ENCODE data around the gene DELE1. TPM values are rescaled to one million over a fixed set of nuclear protein-coding genes. Genes with fewer than 3 reads are reported as not detected.
A peak's percentile ranks its signal among the peaks of the same experiment; 100 is the strongest.

Gene DELE1
- total and polyA plus RNA-seq, 4 donors: 23.2 to 49.0 (median 40.3) TPM

DNA sequence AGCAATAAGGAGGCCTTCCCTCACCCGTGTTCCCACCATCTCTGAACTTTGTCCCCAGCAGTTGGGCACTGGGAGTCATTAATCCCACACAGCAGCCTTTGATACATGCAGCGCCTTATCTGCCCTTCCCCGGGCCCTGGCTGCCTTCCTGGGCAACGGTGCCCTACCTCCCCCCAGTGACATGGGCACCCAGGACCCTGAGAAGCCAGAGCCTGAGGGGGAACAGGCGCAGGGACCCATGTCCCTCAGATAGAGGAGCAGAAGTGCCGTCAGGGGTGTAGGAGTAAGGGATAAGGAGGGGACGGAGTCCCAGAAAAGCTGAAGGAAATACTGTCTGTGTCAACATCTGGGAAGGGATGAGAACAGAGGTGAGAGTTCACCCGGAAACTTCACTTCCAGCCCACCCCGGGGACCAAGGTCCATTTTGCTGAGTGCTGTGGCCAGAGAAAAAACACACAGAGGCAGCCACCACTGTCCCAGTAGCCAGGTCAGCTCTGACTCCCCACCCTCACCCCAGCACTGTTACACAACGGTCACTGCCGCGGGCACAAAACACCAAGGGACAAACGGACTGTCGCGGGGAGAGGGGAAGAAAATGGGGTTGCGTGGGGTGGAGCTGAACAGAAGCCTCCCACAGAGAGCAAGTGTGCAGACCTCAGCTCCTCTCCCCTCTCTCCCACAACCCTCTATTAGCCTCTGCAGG, 49.3 kb upstream of the DELE1 start:
- Histone ChIP-seq H3K9ac (ENCODE audit: low read depth in 1 of 2, low read length in 2 of 2) (peak overlapping the region in 1 of 2 donors; percentile 24), H3K36me3 (ENCODE audit: control insufficient read depth in 4 of 4, insufficient read depth in 3 of 4, low read depth in 1 of 4, low read length in 3 of 4) (no peaks in the 10 kb centered on the region), H3K4me1 (ENCODE audit: control insufficient read depth in 4 of 4, insufficient read depth in 4 of 4, low read length in 3 of 4) (peaks cover 5 to 65% (median 43%) of the 10 kb centered on the region in 4 donors), H3K9me3 (ENCODE audit: control insufficient read depth in 4 of 4, low read length in 3 of 4) (no peaks in the 10 kb centered on the region), H3K27me3 (ENCODE audit: control insufficient read depth in 4 of 4, insufficient read depth in 4 of 4, low read length in 3 of 4) (no peaks in the 10 kb centered on the region), H3K27ac (ENCODE audit: low read depth in 1 of 2, low read length in 2 of 2) (peak overlapping the region; percentile 70 to 78), H3K4me3 (ENCODE audit: low read depth in 1 of 3, low read length in 3 of 3) (peak overlapping the region; percentile 30 to 84 (median 78))
- WGBS: 18% methylated on average over 16 of the region's 16 CpGs
- DNase-seq (ENCODE audit: low spot score): peak; percentile 69
- TF ChIP-seq RXRA (IDR thresholded peaks at IDR 0.05) (peak; percentile 91 to 93), YY1 (IDR thresholded peaks at IDR 0.05) (peak; percentile 74), NR2F2 (IDR thresholded peaks at IDR 0.05) (peak; percentile 91), RAD21 (IDR thresholded peaks at IDR 0.05) (peak in 1 of 2 donors; percentile 37), FOXA1 (IDR thresholded peaks at IDR 0.05) (peak; percentile 56), FOXA2 (IDR thresholded peaks at IDR 0.05) (peak; percentile 66), HNF4G (IDR thresholded peaks at IDR 0.05) (peak; percentile 91), JUND (IDR thresholded peaks at IDR 0.05) (peak; percentile 63), EGR1 (IDR thresholded peaks at IDR 0.05; ENCODE audit: low read depth in 2 of 2) (peak; percentile 32 to 74), HNF4A (conservative IDR thresholded peaks at IDR 0.05) (peak; percentile 90 to 94), TAF1 (conservative IDR thresholded peaks at IDR 0.05) (peak; percentile 71), SP1 (IDR thresholded peaks at IDR 0.05) (peak; percentile 96), GABPA (IDR thresholded peaks at IDR 0.05 in 1 of 2, conservative IDR thresholded peaks at IDR 0.05 in 1 of 2) (peak in 1 of 2 donors; percentile 57)
- TF ChIP-seq, protein P1, sequence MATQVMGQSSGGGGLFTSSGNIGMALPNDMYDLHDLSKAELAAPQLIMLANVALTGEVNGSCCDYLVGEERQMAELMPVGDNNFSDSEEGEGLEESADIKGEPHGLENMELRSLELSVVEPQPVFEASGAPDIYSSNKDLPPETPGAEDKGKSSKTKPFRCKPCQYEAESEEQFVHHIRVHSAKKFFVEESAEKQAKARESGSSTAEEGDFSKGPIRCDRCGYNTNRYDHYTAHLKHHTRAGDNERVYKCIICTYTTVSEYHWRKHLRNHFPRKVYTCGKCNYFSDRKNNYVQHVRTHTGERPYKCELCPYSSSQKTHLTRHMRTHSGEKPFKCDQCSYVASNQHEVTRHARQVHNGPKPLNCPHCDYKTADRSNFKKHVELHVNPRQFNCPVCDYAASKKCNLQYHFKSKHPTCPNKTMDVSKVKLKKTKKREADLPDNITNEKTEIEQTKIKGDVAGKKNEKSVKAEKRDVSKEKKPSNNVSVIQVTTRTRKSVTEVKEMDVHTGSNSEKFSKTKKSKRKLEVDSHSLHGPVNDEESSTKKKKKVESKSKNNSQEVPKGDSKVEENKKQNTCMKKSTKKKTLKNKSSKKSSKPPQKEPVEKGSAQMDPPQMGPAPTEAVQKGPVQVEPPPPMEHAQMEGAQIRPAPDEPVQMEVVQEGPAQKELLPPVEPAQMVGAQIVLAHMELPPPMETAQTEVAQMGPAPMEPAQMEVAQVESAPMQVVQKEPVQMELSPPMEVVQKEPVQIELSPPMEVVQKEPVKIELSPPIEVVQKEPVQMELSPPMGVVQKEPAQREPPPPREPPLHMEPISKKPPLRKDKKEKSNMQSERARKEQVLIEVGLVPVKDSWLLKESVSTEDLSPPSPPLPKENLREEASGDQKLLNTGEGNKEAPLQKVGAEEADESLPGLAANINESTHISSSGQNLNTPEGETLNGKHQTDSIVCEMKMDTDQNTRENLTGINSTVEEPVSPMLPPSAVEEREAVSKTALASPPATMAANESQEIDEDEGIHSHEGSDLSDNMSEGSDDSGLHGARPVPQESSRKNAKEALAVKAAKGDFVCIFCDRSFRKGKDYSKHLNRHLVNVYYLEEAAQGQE (IDR thresholded peaks at IDR 0.05): peak; percentile 37
- TF ChIP-seq, protein P2, sequence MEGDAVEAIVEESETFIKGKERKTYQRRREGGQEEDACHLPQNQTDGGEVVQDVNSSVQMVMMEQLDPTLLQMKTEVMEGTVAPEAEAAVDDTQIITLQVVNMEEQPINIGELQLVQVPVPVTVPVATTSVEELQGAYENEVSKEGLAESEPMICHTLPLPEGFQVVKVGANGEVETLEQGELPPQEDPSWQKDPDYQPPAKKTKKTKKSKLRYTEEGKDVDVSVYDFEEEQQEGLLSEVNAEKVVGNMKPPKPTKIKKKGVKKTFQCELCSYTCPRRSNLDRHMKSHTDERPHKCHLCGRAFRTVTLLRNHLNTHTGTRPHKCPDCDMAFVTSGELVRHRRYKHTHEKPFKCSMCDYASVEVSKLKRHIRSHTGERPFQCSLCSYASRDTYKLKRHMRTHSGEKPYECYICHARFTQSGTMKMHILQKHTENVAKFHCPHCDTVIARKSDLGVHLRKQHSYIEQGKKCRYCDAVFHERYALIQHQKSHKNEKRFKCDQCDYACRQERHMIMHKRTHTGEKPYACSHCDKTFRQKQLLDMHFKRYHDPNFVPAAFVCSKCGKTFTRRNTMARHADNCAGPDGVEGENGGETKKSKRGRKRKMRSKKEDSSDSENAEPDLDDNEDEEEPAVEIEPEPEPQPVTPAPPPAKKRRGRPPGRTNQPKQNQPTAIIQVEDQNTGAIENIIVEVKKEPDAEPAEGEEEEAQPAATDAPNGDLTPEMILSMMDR (IDR thresholded peaks at IDR 0.05; ENCODE audit: low read depth, low read length, missing input control): no peak
- TF ChIP-seq, protein P3, sequence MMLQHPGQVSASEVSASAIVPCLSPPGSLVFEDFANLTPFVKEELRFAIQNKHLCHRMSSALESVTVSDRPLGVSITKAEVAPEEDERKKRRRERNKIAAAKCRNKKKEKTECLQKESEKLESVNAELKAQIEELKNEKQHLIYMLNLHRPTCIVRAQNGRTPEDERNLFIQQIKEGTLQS (IDR thresholded peaks at IDR 0.05): no peak
- TF ChIP-seq, protein P4, sequence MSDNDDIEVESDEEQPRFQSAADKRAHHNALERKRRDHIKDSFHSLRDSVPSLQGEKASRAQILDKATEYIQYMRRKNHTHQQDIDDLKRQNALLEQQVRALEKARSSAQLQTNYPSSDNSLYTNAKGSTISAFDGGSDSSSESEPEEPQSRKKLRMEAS (IDR thresholded peaks at IDR 0.05): peak; percentile 91
- TF ChIP-seq, protein P5, sequence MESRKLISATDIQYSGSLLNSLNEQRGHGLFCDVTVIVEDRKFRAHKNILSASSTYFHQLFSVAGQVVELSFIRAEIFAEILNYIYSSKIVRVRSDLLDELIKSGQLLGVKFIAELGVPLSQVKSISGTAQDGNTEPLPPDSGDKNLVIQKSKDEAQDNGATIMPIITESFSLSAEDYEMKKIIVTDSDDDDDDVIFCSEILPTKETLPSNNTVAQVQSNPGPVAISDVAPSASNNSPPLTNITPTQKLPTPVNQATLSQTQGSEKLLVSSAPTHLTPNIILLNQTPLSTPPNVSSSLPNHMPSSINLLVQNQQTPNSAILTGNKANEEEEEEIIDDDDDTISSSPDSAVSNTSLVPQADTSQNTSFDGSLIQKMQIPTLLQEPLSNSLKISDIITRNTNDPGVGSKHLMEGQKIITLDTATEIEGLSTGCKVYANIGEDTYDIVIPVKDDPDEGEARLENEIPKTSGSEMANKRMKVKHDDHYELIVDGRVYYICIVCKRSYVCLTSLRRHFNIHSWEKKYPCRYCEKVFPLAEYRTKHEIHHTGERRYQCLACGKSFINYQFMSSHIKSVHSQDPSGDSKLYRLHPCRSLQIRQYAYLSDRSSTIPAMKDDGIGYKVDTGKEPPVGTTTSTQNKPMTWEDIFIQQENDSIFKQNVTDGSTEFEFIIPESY (IDR thresholded peaks at IDR 0.05): peak; percentile 86

Data from liver (tissue), 9 donors.